IgD-negative memory B cell (primary cell): Measurements from ENCODE around the gene FAM168B. TPM values are rescaled to one million over a fixed set of nuclear protein-coding genes. Genes with fewer than 3 reads are reported as not detected.
A peak's percentile ranks its signal among the peaks of the same experiment; 100 is the strongest.
"Not testable (repeated sequence)": the region's sequence is repeated elsewhere in the genome, so short reads cannot be mapped to it uniquely, and the experiment has no call there.

Source experiments
- H3K27ac Mint-ChIP-seq, 3 donors: one replicate each; pipeline ENCODE4 v1.8.0; 2020 to 2022; ENCODE audit warnings: mild to moderate bottlenecking in 3 of 3, mixed read lengths in 3 of 3, moderate library complexity in 1 of 3
- H3K27me3 Mint-ChIP-seq: one replicate; pipeline ENCODE4 v1.8.0; 2021; ENCODE audit warnings: mixed read lengths
- H3K36me3 Mint-ChIP-seq: one replicate; pipeline ENCODE4 v1.8.0; 2020; ENCODE audit warnings: mild to moderate bottlenecking, mixed read lengths
- H3K4me1 Mint-ChIP-seq, 3 donors: one replicate each; pipeline ENCODE4 v1.8.0; 2020 to 2022; ENCODE audit warnings: mixed read lengths in 3 of 3, mild to moderate bottlenecking in 1 of 3
- H3K4me3 Mint-ChIP-seq, 4 donors: one replicate each; pipeline ENCODE4 v1.8.0; 2020 to 2022; ENCODE audit warnings: mild to moderate bottlenecking in 4 of 4, mixed read lengths in 4 of 4, moderate library complexity in 3 of 4
- H3K9me3 Mint-ChIP-seq, 3 donors: one replicate each; pipeline ENCODE4 v1.8.0; 2020 to 2021; ENCODE audit warnings: mixed read lengths in 3 of 3, mild to moderate bottlenecking in 1 of 3
- polyA plus RNA-seq: library from polyadenylated mRNA; unstranded; fragments of 300-500 nt; fragmentation: Illumina TruSeq; gene quantifications from one replicate; pipeline ENCODE4 v1.2.3, GENCODE V29; 2021

The FAM168B gene
- polyA plus RNA-seq, 1 donor from 2014 or later, result 32.0 TPM

DNA sequence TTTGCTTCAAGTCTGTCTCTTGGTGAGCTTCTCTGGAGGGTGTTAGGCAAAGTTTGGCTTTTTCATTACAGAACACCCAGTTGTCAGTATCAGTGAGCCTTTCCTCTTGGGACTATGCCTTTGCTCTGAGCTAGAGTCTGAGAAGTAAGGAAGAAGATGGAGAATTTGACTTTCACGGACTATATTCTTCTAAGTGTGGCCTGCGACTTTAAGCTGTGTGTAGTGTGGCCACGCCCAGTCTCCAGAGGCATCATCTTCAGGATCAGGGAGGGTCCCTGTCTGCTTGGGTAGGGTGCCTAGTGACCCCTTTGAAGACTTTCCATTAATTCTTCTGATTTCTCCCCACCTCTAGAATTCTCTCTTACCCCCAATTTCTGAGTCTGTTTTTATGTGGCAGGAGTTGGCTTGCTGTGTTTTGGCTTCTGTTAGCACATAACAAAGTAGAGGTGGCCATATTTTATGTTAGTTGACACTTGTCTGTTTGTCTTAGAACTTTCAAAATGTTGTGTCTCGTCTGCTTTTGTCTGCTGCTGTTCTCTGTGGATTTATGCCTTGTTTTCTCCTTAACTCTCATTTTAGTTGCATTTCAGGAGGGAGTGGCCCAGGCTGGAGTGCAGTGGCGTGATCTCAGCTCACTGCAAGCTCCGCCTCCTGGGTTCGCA, 20.4 kb upstream of the FAM168B start:
- no peak overlapping the region for H3K4me3 Mint-ChIP-seq

DNA sequence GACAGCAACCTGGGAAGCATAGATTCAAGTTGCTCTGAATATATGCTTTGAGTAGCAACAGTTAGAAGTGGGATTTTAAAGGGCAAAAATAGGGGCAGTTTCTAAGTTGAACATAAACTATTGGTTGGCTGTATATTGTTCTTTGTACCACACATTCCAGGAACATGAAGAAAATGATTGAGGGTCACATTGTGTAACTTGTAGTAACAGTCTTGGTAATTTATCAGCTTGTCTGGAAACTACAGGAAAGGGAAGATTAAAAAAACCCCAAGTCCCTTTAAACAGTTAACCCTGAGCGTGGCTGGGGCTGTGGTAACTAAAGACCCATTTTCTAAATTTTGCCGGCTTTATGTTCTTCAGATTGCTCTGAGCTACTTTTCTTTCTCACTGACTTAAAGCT, 19.3 kb upstream of the FAM168B start:
- Mint-ChIP-seq H3K27ac (no peak overlapping the region), H3K36me3 (peaks cover 13% of the 10 kb centered on the region), H3K9me3 (peaks cover 0 to 10% (median 6%) of the 10 kb centered on the region in 3 donors), H3K4me1 (peaks cover 17 to 26% (median 25%) of the 10 kb centered on the region in 3 donors), H3K27me3 (no peaks in the 10 kb centered on the region), H3K4me3 (no peak overlapping the region)

More for the DNA sequence above, 20.4 kb upstream of the FAM168B start:
- peaks cover 0 to 10% (median 6%) of the 10 kb centered on the region in 3 donors for H3K9me3 Mint-ChIP-seq
- peaks cover 13% of the 10 kb centered on the region for H3K36me3 Mint-ChIP-seq
- no peaks in the 10 kb centered on the region for H3K27me3 Mint-ChIP-seq
- peaks cover 19 to 27% (median 20%) of the 10 kb centered on the region in 3 donors for H3K4me1 Mint-ChIP-seq
- H3K27ac Mint-ChIP-seq, result no peak overlapping the region

DNA sequence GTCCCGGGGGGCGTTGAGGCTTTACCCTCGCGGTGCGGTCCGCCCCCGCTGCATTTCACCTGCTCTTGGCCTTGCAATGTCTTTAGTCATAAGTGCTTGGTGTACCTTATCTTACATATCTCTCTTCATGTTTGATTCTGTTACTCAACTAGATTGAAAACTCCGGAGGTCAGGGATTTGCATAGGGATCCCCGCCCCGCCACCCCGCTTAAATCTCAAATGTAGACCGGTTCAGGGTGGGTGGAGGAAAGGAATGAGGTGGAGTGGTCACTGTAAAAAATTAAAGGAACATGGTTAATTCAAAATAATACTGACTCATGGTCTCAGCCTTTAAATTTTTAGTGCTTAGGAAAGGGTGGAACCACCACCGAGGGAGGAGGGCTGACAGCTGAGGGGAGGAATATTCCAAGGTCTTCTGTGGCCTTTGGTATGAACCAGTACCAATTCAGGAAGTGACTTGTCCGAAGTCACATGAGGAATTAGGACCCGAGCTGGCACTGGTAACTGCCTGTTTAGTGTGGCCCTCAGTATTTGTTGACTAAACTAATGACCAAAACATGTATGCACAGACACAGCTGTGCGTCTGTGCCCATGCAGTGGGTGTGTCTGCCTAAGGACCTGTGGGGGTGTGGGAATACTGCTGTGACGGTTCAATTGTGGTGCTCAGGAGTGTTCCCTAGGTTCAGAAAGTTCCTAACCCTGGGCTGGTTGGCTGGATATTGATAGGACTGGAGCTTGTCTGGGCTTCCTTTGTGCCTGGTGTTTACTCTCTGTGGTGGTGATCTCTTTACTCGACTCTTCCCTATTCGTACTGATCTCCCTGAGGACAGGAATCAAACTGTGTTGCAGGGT, 12.9 kb upstream of the FAM168B start:
- Mint-ChIP-seq H3K36me3 (no peaks in the 10 kb centered on the region), H3K9me3 (peaks cover 0 to 2% (median 0%) of the 10 kb centered on the region in 3 donors), H3K4me1 (peaks cover 24 to 38% (median 36%) of the 10 kb centered on the region in 3 donors), H3K27ac (peak overlapping the region; percentile 87 to 97 (median 96)), H3K4me3 (peak overlapping the region; percentile 91 to 98 (median 96)), H3K27me3 (no peaks in the 10 kb centered on the region)

DNA sequence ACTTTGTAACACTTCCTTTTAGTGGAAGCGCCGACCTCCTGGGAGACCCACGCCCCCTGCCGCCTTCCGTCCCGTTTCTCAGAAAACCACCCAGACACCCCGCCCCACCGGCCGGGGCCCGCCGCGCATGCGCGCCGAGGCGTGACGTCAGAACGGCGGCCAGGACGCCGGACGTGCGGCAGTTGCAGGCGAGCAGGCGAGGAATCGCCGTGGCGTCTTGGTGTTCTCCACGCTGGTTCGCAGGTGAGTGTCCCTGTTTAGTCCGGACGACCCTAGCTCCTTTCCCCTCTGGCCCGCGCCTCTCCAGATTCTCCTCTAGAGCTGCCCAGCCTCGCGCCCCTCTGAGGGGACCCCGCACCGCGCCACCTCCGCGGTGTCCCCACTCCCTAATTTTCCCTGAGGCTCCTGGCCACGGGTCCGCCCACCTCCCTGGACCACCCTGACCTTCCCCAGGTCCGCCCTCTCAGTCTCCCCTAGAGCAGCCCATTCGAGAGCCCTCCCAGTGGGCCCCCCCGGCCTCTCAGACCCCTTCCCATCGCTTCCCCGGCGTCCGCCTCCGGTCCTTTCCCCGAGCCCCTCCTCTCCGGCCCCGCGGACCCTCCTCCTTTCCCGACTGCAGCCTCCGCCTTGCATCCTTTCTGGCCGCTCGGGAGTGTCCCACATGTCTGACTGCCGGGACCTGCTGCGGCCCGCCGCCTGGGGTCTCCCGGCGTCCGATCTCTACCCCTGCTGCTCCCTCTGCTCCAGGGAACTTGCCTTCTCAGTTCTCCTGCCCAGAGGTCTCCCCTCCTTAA, 12.1 kb upstream of the FAM168B start, which contains the start of gene PLEKHB2:
PLEKHB2 (plus strand) TSS at position 181 of the 794 bp plus-strand sequence. CDS start 15,606 bp downstream, outside the sequence.
- Mint-ChIP-seq H3K27me3 (no peaks in the 10 kb centered on the region), H3K4me3 (peak within 1 kb of the TSS; percentile 91 to 98 (median 96)), H3K9me3 (peaks cover 0 to 2% (median 0%) of the 10 kb centered on the region in 3 donors)

DNA sequence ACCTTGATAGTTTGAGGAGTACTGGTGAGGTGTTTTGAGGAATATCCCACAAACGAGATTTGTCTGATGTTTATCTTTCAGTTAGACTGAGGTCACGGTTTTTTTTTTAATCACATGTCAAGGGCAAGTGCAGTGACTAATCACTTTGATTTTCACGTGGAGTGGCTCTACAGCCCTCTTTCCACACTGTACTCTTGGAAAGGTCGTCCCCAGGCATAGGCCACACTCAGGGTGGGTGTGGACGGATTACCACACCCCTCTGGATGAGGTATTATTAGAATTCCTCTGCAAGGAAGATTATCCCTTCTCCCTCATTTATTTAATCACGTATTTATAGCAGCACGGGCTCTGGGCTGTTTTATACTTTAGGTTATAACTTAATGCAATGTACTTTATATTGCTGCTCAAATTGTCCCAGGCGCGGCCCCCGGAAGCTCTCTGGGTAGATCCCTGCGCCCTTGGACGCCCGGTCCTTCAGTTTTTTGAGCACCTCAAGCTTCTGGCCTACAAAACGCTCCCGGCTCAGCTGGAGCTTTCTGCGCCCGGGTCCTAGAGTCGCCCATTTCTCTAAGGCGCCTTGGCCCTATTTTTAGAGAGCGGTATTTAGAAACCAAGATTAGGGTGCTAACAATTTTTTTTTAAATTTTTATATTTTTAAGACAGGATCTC, 11.4 kb upstream of the FAM168B start:
- peaks cover 0 to 2% (median 0%) of the 10 kb centered on the region in 3 donors for H3K9me3 Mint-ChIP-seq
- H3K4me1 Mint-ChIP-seq, result peaks cover 23 to 30% (median 30%) of the 10 kb centered on the region in 3 donors
- H3K27ac Mint-ChIP-seq, result peak overlapping the region; percentile 87 to 97 (median 96)
- H3K27me3 Mint-ChIP-seq, result no peaks in the 10 kb centered on the region
- no peaks in the 10 kb centered on the region for H3K36me3 Mint-ChIP-seq
- H3K4me3 Mint-ChIP-seq, result peak overlapping the region; percentile 91 to 98 (median 96)

More for the DNA sequence above, 12.1 kb upstream of the FAM168B start, which contains the start of gene PLEKHB2:
- Mint-ChIP-seq H3K36me3 (no peaks in the 10 kb centered on the region), H3K4me1 (peaks cover 24 to 33% (median 32%) of the 10 kb centered on the region in 3 donors), H3K27ac (peak within 1 kb of the TSS; percentile 87 to 97 (median 96))

DNA sequence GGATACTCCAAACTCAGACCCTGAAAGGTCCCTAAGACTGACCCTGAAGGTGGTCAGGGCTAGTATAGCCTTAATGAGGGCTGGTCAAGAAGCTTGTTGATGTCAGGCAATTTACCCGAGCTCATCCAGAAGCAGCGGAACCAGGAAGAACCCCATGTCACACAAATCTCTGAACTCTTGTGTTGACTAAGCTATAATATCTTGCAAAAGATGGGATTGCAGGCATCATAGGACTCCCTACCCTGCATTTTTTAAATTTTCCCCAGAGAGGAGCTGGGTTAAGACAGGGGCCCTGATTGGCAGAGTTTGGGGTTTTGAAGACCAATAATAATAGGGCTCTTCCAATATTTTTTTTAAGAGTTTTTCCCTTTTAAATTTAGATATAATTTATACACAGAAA, 9.9 kb upstream of the FAM168B start:
- Mint-ChIP-seq H3K4me3 (peak overlapping the region in 1 of 4 donors; percentile 38), H3K27ac (peak overlapping the region in 2 of 3 donors; percentile 53 to 65), H3K27me3 (no peaks in the 10 kb centered on the region), H3K9me3 (peaks cover 0 to 2% (median 0%) of the 10 kb centered on the region in 3 donors), H3K4me1 (peaks cover 21 to 26% (median 23%) of the 10 kb centered on the region in 3 donors), H3K36me3 (no peaks in the 10 kb centered on the region)

DNA sequence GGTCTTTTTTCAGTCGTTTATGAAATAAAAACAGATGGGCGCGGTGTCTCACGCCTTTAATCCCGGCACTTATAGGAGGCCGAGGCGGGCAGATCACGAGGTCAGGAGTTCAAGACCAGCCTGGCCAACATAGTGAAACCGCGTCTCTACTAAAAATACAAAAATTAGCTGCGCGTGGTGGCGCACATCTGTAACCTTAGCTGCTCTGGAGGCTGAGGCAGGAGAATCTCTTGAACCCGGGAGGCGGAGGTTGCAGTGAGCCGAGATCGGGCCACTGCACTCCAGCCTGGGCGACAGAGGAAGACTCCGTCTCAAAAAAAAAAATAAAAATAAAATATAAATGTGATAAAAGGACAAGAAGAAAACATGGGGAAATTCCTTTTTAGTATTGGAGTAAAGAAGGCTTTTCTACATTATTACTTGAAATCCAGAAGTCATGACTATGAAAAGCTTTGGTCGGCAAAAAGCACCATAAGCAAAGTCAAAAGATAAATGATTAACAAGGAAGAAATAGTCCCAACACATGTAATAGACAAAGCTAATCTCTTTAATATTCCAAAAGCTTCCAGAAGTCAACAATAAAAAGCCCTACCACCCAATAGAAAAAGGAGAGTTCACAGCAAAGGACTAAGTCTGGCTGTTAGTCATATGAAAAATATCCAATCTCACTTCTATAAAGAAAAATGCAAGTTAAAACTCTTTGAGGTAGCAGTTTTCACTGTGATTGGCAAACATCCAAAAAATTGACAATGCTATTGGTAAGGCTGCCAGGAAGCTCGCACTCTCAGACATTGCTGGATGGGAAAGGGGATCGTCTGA, 1.4 kb upstream of the FAM168B start:
- Mint-ChIP-seq H3K27me3 (no peaks in the 10 kb centered on the region), H3K4me3 (peak overlapping the region; percentile 94 to 97 (median 95)), H3K27ac (peak overlapping the region in 2 of 3 donors; percentile 92 to 93), H3K9me3 (no peaks in the 10 kb centered on the region), H3K36me3 (peaks cover 1% of the 10 kb centered on the region), H3K4me1 (peaks cover 3 to 14% (median 11%) of the 10 kb centered on the region in 3 donors)

DNA sequence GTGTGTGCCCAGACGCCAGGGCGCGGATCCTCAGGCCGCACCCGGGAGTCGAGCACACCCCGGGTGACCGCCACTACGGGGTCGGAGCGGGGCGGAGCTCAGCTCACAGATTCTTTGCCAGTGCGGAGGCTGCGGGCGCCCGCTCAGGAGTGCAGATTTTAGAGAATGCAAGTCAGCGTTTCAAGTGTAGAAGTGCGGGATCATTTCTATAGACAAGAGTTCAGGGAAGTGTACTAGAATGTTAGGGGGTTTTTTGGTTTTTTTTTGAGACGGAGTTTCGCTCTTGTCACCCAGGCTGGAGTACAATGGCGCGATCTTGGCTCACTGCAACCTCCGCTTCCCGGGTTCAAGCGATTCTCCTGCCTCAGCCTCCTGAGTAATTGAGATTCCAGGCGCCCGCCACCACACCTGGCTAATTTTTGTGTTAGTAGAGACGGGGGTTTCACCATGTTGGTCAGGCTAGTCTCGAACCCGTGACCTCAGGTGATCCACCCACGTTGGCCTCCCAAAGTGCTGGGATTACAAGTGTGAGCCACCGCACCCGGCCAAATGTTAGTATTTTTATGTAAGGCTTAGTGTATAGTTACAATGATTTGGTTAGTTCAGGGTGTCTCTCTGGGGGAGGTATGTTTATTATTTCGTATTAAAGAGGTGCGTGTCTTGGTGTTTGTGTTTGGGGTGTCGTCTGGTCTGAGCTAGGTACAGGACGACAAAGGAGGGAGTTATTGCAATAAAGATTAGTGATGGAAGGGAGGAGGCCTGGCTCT, 619 bp upstream of the FAM168B start:
- Mint-ChIP-seq H3K36me3 (peaks cover 1% of the 10 kb centered on the region), H3K4me3 (peak overlapping the region; percentile 94 to 97 (median 95)), H3K4me1 (peaks cover 7 to 14% (median 11%) of the 10 kb centered on the region in 3 donors), H3K9me3 (no peaks in the 10 kb centered on the region), H3K27me3 (no peaks in the 10 kb centered on the region), H3K27ac (peak overlapping the region; percentile 92 to 97 (median 93))

DNA sequence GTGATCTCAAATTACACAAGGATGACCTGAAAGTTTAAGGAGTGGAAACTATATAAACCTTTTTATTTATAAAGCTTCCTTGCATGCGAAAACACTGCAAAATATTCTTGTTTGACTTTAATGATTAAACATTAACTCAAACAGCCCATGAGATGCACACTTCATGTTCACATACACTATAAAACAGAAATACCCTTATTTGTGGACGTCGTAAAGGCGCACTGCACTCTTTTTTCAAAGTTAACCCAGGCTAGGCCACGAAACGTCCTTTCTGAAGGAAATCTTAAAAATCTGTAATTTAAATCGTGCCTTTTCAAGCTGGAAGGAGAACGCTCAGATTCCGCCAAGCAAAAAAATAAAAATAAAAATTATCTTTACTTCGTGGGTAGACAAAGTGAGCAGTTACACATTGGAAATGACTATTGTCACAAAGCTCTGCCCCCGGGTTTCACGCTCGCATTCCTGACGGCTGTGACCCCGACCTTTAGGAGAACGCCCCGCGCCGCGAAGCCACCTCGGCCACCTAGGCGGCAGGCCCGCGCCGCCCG, 728 bp downstream of the FAM168B start:
- Mint-ChIP-seq H3K27ac (peak overlapping the region in 2 of 3 donors; percentile 88 to 90), H3K27me3 (no peaks in the 10 kb centered on the region), H3K36me3 (peaks cover 3% of the 10 kb centered on the region), H3K9me3 (no peaks in the 10 kb centered on the region), H3K4me1 (peaks cover 9 to 19% (median 16%) of the 10 kb centered on the region in 3 donors), H3K4me3 (peak overlapping the region; percentile 84 to 97 (median 88))

DNA sequence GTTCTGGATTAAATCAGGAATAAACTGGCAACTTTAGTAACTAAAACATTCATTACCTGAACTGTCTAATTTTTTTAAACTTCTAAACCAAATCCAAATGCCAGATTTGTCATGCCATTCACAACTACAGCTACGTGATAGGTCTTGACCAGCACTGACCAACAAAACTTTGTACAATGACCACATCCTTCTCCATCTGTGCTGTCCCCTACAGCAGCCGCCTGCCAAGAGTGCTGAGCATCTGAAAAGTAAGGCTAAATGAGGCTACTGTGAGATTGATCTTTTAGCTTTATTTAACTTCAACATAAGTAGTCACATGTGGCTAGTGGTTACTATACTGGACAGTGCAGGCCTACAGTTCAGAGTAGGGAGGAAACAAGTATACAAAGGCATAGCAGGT, 7.6 kb downstream of the FAM168B start:
- no peaks in the 10 kb centered on the region for H3K9me3 Mint-ChIP-seq
- H3K4me1 Mint-ChIP-seq, result peaks cover 14 to 38% (median 28%) of the 10 kb centered on the region in 3 donors
- H3K27me3 Mint-ChIP-seq, result no peaks in the 10 kb centered on the region
- H3K36me3 Mint-ChIP-seq, result peaks cover 7% of the 10 kb centered on the region
- H3K27ac Mint-ChIP-seq, result peak overlapping the region in 1 of 3 donors; percentile 43
- no peak overlapping the region for H3K4me3 Mint-ChIP-seq

DNA sequence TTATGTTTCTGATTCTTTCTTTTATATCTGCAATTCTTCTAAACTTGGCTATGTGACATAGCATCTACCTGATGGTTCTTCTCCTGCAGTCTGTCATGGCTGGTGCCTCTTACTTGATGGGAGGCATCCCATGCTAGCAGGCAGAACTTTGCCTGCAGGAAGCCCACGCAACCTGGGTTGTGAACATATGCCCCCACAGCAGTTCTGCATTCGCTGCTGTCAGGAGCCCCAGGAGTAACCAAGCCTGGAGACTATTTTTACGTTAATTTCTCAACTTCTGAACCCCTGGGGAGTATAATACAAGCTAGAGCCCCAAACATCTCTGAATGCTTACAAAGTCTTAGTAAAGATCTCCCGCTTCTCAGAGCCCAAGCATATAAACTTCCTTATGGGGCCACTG, 12.1 kb downstream of the FAM168B start:
- Mint-ChIP-seq H3K27me3 (no peaks in the 10 kb centered on the region), H3K9me3 (no peaks in the 10 kb centered on the region), H3K4me3 (no peak overlapping the region), H3K4me1 (peaks cover 12 to 30% (median 22%) of the 10 kb centered on the region in 3 donors), H3K27ac (peak overlapping the region in 1 of 3 donors; percentile 28), H3K36me3 (peaks cover 5% of the 10 kb centered on the region)

DNA sequence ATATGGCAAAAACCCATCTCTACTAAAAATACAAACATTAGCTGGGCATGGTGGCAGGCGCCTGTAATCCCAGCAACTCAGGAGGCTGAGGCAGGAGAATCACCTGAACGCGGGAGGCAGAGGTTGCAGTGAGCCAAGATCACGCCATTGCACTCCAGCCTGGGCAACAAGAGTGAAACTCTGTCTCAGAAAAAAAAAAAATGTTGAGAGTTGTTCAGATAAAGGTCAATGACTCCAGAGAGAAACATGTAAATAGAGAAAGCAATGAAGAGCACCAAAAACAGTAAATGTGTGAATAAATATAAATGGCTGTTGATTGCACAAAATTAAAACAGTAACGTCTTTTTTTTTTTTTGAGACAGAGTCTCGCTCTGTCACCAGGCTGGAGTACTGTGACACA, 13.3 kb downstream of the FAM168B start:
- not testable (repeated sequence) for H3K27ac Mint-ChIP-seq, H3K9me3 Mint-ChIP-seq, H3K36me3 Mint-ChIP-seq, H3K4me3 Mint-ChIP-seq, H3K27me3 Mint-ChIP-seq
- H3K4me1 Mint-ChIP-seq, result peaks cover 12 to 17% (median 12%) of the 10 kb centered on the region in 3 donors
